ENCODE results near the gene AUTS2.

AUTS2 gene

GRCh38 chr7:70700941-70701425, 1102.7 kb downstream of the AUTS2 start:
- no peak for TF ChIP-seq EZH2phosphoT487 (IDR thresholded peaks at IDR 0.05; ENCODE audit: borderline replicate concordance)
- no peak for TF ChIP-seq CTCF (conservative IDR thresholded peaks at IDR 0.05; ENCODE audit: low read length)
- Histone ChIP-seq H3K79me2 (ENCODE audit: insufficient read depth, low read length) (peaks cover 99% of the 10 kb centered on the region), H2AFZ (ENCODE audit: low read length) (no peak overlapping the region), H3K9me3 (ENCODE audit: insufficient read depth, low read depth, low read length) (no peaks in the 10 kb centered on the region), H3K4me1 (ENCODE audit: insufficient read depth, low read length, poor library complexity, severe bottlenecking) (peaks cover 64% of the 10 kb centered on the region), H4K20me1 (ENCODE audit: insufficient read depth, low read length, poor library complexity, severe bottlenecking) (peaks cover 65% of the 10 kb centered on the region), H3F3A (ENCODE audit: low read depth) (0 out of 2 replicates have a peak, but pooled peaks cover 4% of the 10 kb centered on the region), H3K4me2 (ENCODE audit: low read depth, low read length, poor library complexity, severe bottlenecking) (peak overlapping the region; percentile 95), H3K27me3 (ENCODE audit: insufficient read depth, low read length, poor library complexity, severe bottlenecking) (no peaks in the 10 kb centered on the region), H3K4me3 (ENCODE audit: low read length, poor library complexity, severe bottlenecking) (peak overlapping the region; percentile 32), H3K9me2 (replicated peaks; ENCODE audit: low read depth, low read length) (no peaks in the 10 kb centered on the region), H3K9ac (ENCODE audit: low read depth, low read length, poor library complexity, severe bottlenecking) (no peak overlapping the region), H3K36me3 (ENCODE audit: insufficient read depth, low read length) (peaks cover 30% of the 10 kb centered on the region)

GRCh38 chr7:70701477-70701876, 1103.2 kb downstream of the AUTS2 start:
- Histone ChIP-seq H3K9me3 (ENCODE audit: insufficient read depth, low read depth, low read length) (no peaks in the 10 kb centered on the region), H3K36me3 (ENCODE audit: insufficient read depth, low read length) (peaks cover 32% of the 10 kb centered on the region), H3K79me2 (ENCODE audit: insufficient read depth, low read length) (peaks cover 99% of the 10 kb centered on the region), H2AFZ (ENCODE audit: low read length) (no peak overlapping the region), H3K4me2 (ENCODE audit: low read depth, low read length, poor library complexity, severe bottlenecking) (peak overlapping the region; percentile 95), H3K4me3 (ENCODE audit: low read length, poor library complexity, severe bottlenecking) (no peak overlapping the region), H3F3A (ENCODE audit: low read depth) (0 out of 2 replicates have a peak, but pooled peaks cover 4% of the 10 kb centered on the region), H3K27me3 (ENCODE audit: insufficient read depth, low read length, poor library complexity, severe bottlenecking) (no peaks in the 10 kb centered on the region), H3K9me2 (replicated peaks; ENCODE audit: low read depth, low read length) (no peaks in the 10 kb centered on the region), H3K4me1 (ENCODE audit: insufficient read depth, low read length, poor library complexity, severe bottlenecking) (peaks cover 59% of the 10 kb centered on the region), H3K9ac (ENCODE audit: low read depth, low read length, poor library complexity, severe bottlenecking) (no peak overlapping the region), H4K20me1 (ENCODE audit: insufficient read depth, low read length, poor library complexity, severe bottlenecking) (peaks cover 61% of the 10 kb centered on the region)
- TF ChIP-seq CTCF (conservative IDR thresholded peaks at IDR 0.05; ENCODE audit: low read length) (no peak), EZH2phosphoT487 (IDR thresholded peaks at IDR 0.05; ENCODE audit: borderline replicate concordance) (no peak)

GRCh38 chr7:70701991-70702390, 1103.7 kb downstream of the AUTS2 start:
- peaks cover 55% of the 10 kb centered on the region for H3K4me1 ChIP-seq (ENCODE audit: insufficient read depth, low read length, poor library complexity, severe bottlenecking)
- H3K9me2 ChIP-seq (replicated peaks; ENCODE audit: low read depth, low read length) = no peaks in the 10 kb centered on the region
- peaks cover 32% of the 10 kb centered on the region for H3K36me3 ChIP-seq (ENCODE audit: insufficient read depth, low read length)
- H2AFZ ChIP-seq (ENCODE audit: low read length) = no peak overlapping the region
- H3K4me3 ChIP-seq (ENCODE audit: low read length, poor library complexity, severe bottlenecking) = no peak overlapping the region
- TF ChIP-seq EZH2phosphoT487 (IDR thresholded peaks at IDR 0.05; ENCODE audit: borderline replicate concordance) = no peak
- no peak overlapping the region for H3K9ac ChIP-seq (ENCODE audit: low read depth, low read length, poor library complexity, severe bottlenecking)
- no peaks in the 10 kb centered on the region for H3K9me3 ChIP-seq (ENCODE audit: insufficient read depth, low read depth, low read length)
- no peak overlapping the region for H3K4me2 ChIP-seq (ENCODE audit: low read depth, low read length, poor library complexity, severe bottlenecking)
- 0 out of 2 replicates have a peak, but pooled peaks cover 4% of the 10 kb centered on the region for H3F3A ChIP-seq (ENCODE audit: low read depth)
- H4K20me1 ChIP-seq (ENCODE audit: insufficient read depth, low read length, poor library complexity, severe bottlenecking) = peaks cover 56% of the 10 kb centered on the region
- peaks cover 99% of the 10 kb centered on the region for H3K79me2 ChIP-seq (ENCODE audit: insufficient read depth, low read length)
- no peaks in the 10 kb centered on the region for H3K27me3 ChIP-seq (ENCODE audit: insufficient read depth, low read length, poor library complexity, severe bottlenecking)

GRCh38 chr7:70703785-70704184, 1105.5 kb downstream of the AUTS2 start:
- no peak overlapping the region for H2AFZ ChIP-seq (ENCODE audit: low read length)
- no peaks in the 10 kb centered on the region for H3F3A ChIP-seq (ENCODE audit: low read depth)
- no peaks in the 10 kb centered on the region for H3K9me2 ChIP-seq (replicated peaks; ENCODE audit: low read depth, low read length)
- H4K20me1 ChIP-seq (ENCODE audit: insufficient read depth, low read length, poor library complexity, severe bottlenecking) = peaks cover 51% of the 10 kb centered on the region
- H3K36me3 ChIP-seq (ENCODE audit: insufficient read depth, low read length) = peaks cover 31% of the 10 kb centered on the region
- no peak overlapping the region for H3K4me3 ChIP-seq (ENCODE audit: low read length, poor library complexity, severe bottlenecking)
- no peak overlapping the region for H3K9ac ChIP-seq (ENCODE audit: low read depth, low read length, poor library complexity, severe bottlenecking)
- no peak overlapping the region for H3K4me2 ChIP-seq (ENCODE audit: low read depth, low read length, poor library complexity, severe bottlenecking)
- H3K4me1 ChIP-seq (ENCODE audit: insufficient read depth, low read length, poor library complexity, severe bottlenecking) = peaks cover 38% of the 10 kb centered on the region
- H3K79me2 ChIP-seq (ENCODE audit: insufficient read depth, low read length) = peaks cover 99% of the 10 kb centered on the region
- H3K27me3 ChIP-seq (ENCODE audit: insufficient read depth, low read length, poor library complexity, severe bottlenecking) = no peaks in the 10 kb centered on the region
- no peaks in the 10 kb centered on the region for H3K9me3 ChIP-seq (ENCODE audit: insufficient read depth, low read depth, low read length)
- TF ChIP-seq EZH2phosphoT487 (IDR thresholded peaks at IDR 0.05; ENCODE audit: borderline replicate concordance) (no peak), CTCF (conservative IDR thresholded peaks at IDR 0.05; ENCODE audit: low read length) (no peak)
